Left renal pelvis (tissue), 4 donors: ENCODE data around the gene SLC2A4RG. TPM values are rescaled to one million over a fixed set of nuclear protein-coding genes. Genes with fewer than 3 reads are reported as not detected.
"Not testable (repeated sequence)": the region's sequence is repeated elsewhere in the genome, so short reads cannot be mapped to it uniquely, and the experiment has no call there.

Source experiments
- DNase-seq, 4 donors: peaks; one replicate each; pipeline ENCODE4 v3.0.0-alpha.2; 2013; ENCODE audit warnings: low read depth in 4 of 4, low spot score in 3 of 4
- polyA plus RNA-seq, 4 donors: library from polyadenylated mRNA; unstranded; fragments of 120-200 nt; gene quantifications; one replicate each; pipeline ENCODE4 v1.2.1, GENCODE V29; 2013; ENCODE audit not compliant: insufficient read length in 4 of 4

Gene SLC2A4RG
- polyA plus RNA-seq, 4 donors, result 65.3 to 134 (median 70.1) TPM

GRCh38 chr20:63772781-63773518, 33.4 kb downstream of the SLC2A4RG start:
- no peak for DNase-seq

- DNase-seq, result no peak
Measured at GRCh38 chr20:63773571-63774241, 34.1 kb downstream of the SLC2A4RG start.

GRCh38 chr20:63774306-63774705, 34.7 kb downstream of the SLC2A4RG start:
- DNase-seq, result no peak

- DNase-seq, result peak; percentile 41 to 75 (median 63)
Measured at GRCh38 chr20:63775096-63775978, 35.8 kb downstream of the SLC2A4RG start.

- not testable (repeated sequence) for DNase-seq
Measured at GRCh38 chr20:63776875-63777274, 37.3 kb downstream of the SLC2A4RG start.

DNA sequence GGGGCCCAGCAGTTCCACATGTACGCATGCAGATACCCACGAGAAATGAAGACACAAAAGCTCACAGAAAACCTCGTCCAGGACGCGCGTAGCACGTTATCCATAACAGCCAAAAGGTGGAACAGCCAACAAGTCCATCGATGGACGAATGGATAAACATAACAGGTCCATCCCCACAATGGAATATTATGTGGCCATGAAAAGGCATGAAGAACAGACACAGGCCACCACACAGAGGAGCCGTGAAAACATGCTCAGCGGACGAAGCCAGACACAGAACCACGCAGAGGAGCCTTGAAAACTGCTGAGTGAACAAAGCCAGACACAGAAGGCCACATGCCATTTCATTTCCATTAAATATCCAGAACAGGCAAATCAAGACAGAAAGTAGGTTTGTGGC, 38.0 kb downstream of the SLC2A4RG start:
- DNase-seq, result no peak

- DNase-seq, result no peak
Measured at GRCh38 chr20:63778034-63778752, 38.6 kb downstream of the SLC2A4RG start.

GRCh38 chr20:63778857-63779256, 39.3 kb downstream of the SLC2A4RG start:
- DNase-seq, result no peak

GRCh38 chr20:63781181-63781580, 41.6 kb downstream of the SLC2A4RG start:
- DNase-seq, result no peak

DNA sequence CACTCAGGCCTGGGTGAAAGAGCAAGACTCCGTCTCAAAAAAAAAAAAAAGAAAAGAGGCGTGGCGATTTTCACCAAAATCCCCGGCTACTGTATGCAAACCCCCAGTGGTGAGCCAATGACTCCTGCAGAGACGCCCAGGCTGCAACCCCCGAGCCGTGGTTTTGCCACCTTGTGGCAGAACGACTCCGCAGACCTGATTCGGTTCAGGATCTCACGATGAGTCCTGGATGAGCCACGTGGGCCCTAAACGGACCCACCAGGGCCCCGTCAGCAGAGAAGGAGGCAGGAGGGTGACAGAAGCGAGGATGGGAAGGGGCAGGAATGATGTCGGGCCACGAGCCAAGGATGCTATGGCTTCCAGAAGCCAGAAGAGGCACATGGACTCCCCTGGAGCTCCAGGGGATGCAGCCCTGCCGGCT, 42.5 kb downstream of the SLC2A4RG start:
- no peak for DNase-seq

DNA sequence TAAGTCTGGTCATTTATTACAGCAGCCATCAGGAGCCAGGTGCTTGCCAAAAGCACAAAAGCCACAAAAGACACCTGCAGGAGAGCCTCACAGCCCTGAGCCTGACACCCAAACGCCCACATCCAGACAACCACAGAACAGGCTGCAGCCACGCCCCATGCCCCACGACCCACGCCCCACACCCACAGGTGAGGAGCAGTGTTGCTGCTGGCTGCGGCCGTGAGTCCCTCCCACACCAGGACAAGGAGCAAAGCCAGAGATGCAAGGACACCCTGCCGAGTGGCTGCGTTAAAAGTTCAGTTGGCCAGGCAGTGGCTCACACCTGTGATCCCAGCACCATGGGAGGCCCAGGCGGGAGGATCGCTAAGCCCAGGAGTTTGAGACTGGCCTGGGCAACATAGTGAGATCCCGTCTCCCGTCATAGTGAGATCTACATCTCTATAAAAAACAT, 43.0 kb downstream of the SLC2A4RG start:
- no peak for DNase-seq

DNA sequence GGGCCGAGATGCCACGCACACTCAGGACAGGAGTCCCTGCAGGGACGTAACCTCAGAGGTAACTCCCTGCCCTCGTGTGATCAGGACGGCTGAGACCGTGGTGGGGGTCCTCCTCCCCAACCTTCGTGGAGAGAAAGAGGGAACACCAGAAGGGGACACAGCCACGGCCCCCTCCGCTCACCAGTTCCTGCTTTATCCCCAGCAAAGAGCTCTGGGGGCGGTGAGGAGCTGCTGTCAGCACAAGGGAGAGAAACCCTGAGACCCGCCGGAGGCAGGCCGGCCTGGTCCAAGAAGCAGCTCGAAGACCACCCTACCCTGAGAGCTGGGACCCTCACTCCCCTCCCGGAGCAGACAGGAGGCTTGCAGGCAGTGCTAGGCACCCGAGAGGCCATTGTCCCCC, 44.4 kb downstream of the SLC2A4RG start:
- DNase-seq, result no peak

DNA sequence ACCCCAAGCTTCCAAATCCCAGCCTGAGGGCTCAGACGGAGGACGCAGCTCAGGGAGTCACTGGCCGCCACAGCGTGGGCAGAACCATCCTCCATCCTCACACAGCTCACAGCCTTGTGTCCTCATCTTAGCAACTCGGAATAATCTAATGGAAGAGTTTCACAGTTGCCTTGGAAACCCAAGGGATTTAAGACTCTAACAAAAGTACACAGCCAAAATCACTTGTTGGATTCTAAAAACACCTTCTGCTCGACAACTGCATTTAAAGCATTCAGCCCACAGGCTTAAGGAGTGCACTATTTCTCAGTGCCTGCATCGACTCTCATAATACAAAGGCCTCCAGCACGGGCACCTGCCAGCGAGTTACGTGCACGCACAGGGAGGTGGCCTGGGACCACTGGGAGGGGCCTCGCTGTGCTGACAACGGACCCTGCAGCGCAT, 46.1 kb downstream of the SLC2A4RG start:
- DNase-seq, result no peak

- DNase-seq, result no peak
Measured at GRCh38 chr20:63787302-63787701, 47.7 kb downstream of the SLC2A4RG start.

DNA sequence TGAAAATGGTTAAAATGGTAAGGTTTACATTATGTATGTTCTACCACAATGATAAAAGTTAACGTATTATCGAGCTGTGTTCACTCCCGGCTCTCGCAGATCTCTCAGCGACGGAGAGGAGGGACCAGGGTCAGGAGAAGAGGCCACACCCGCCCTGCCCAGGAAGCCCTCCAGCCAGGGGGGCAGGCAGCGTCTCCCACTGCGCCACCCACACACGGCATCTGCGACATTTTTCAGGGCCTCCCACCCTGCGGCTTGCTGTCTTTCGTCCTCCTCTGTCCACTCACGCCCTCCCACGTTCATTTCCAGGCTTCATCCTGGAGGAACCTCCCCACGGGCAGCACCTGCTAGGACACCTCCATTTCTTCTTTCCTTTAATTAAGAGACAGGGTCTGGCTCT, 48.2 kb downstream of the SLC2A4RG start:
- no peak for DNase-seq

DNA sequence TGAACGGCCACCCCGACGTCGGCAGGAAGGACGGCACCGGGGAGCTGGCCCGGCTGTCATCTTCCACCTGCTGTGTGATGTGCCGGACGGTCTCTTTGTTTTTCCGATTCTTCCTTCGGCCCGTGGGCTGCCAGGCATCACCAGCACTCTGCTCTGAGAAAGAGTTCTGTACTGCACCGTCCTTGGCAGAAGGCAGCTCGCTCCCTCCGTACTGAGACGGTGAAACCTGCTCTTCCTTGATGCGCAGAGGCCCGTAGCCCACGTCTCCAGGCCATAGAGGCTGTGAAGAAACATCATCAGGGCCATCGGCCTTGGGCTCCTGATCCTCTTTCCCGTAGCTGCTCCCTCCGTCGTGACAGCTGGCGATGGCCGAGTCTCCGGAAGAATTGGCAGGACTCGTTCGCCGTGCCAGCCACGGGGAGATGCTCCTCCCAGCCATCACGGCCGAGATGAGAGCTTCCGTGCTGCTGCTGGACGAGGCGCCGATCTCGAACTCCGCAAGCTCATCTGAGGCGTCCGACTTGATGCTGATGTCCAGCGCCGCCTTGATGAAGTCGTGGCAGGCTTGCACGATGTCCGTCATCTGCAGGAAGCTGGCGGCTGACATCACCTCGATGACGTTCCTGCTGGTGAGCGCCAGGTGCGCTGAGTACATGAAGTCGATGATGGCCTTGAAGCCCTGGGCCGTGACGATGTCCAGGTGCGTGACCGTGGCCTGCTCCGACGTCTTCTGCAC, 50.4 kb downstream of the SLC2A4RG start:
- no peak for DNase-seq

- DNase-seq, result no peak
Measured at GRCh38 chr20:63790572-63791168, 51.1 kb downstream of the SLC2A4RG start.

- DNase-seq, result no peak
Measured at GRCh38 chr20:63791497-63792156, 52.1 kb downstream of the SLC2A4RG start.

DNA sequence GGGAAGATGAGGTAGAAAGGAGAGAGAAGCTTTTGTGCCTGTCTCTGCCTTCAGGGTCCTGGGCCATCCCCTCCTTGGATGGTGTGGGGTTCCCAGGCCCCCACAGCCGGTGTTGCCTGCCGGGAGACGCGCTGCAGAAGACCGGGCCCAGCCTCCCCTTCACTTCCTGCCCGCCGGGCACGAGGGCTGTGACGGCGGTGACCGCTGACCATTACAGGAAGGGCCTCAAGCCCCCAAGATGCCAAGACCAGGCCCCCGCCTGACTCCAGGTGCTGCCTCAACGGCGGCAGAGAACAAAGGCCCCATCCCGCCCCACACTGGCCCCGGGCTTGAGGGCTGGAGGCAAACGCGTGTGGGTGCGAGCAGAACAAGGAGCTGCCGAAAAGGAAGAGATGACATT, 53.3 kb downstream of the SLC2A4RG start:
- DNase-seq, result no peak
